T-helper 2 cell treated with Interferon-gamma antibody and Interleukin-4, amounts not matched to agents 5 μg/mL and 100 μg/mL, for 36 hours (primary cell): ENCODE measurements around the gene VGF.
"Not testable (repeated sequence)": the region's sequence is repeated elsewhere in the genome, so short reads cannot be mapped to it uniquely, and the experiment has no call there.

ENCODE experiments used
- DNase-seq: peaks from one replicate; pipeline ENCODE4 v3.0.0; 2021; ENCODE audit warnings: low spot score
- H3K27ac Mint-ChIP-seq: one replicate; pipeline ENCODE4 v1.8.0; 2021; ENCODE audit warnings: mild to moderate bottlenecking, mixed read lengths
- H3K27me3 Mint-ChIP-seq: one replicate; pipeline ENCODE4 v1.8.0; 2021; ENCODE audit warnings: low read depth, mixed read lengths
- H3K36me3 Mint-ChIP-seq: one replicate; pipeline ENCODE4 v1.8.0; 2021; ENCODE audit warnings: low read depth, mixed read lengths
- H3K4me1 Mint-ChIP-seq: one replicate; pipeline ENCODE4 v1.8.0; 2021; ENCODE audit warnings: low read depth, mixed read lengths
- H3K4me3 Mint-ChIP-seq: one replicate; pipeline ENCODE4 v1.8.0; 2022; ENCODE audit warnings: mild to moderate bottlenecking, moderate library complexity, mixed read lengths
- H3K9me3 Mint-ChIP-seq: one replicate; pipeline ENCODE4 v1.8.0; 2021; ENCODE audit warnings: mixed read lengths

VGF gene

GRCh38 chr7:101200504-101200861 is 35.1 kb upstream of the VGF start:
- Mint-ChIP-seq H3K27me3 (peaks cover 35% of the 10 kb centered on the region), H3K9me3 (no peaks in the 10 kb centered on the region), H3K4me1 (peaks cover 6% of the 10 kb centered on the region), H3K36me3 (no peaks in the 10 kb centered on the region), H3K27ac (no peak overlapping the region), H3K4me3 (no peak overlapping the region)
- no peak for DNase-seq

GRCh38 chr7:101199522-101199921 is 34.2 kb upstream of the VGF start:
- not testable (repeated sequence) for H3K36me3 Mint-ChIP-seq, H3K9me3 Mint-ChIP-seq, DNase-seq, H3K27ac Mint-ChIP-seq, H3K4me3 Mint-ChIP-seq, H3K4me1 Mint-ChIP-seq
- peaks cover 38% of the 10 kb centered on the region for H3K27me3 Mint-ChIP-seq

- Mint-ChIP-seq H3K4me1 (peaks cover 3% of the 10 kb centered on the region), H3K36me3 (no peaks in the 10 kb centered on the region), H3K9me3 (no peaks in the 10 kb centered on the region), H3K27me3 (peaks cover 33% of the 10 kb centered on the region), H3K27ac (no peak overlapping the region), H3K4me3 (no peak overlapping the region)
- no peak for DNase-seq
Measured at GRCh38 chr7:101198476-101198875, 33.1 kb upstream of the VGF start.

GRCh38 chr7:101197991-101198390 is 32.6 kb upstream of the VGF start:
- DNase-seq: no peak
- Mint-ChIP-seq H3K27me3 (peaks cover 32% of the 10 kb centered on the region), H3K4me3 (no peak overlapping the region), H3K27ac (no peak overlapping the region), H3K36me3 (no peaks in the 10 kb centered on the region), H3K9me3 (no peaks in the 10 kb centered on the region), H3K4me1 (peaks cover 3% of the 10 kb centered on the region)

GRCh38 chr7:101195884-101196283 is 30.5 kb upstream of the VGF start:
- no peaks in the 10 kb centered on the region for H3K36me3 Mint-ChIP-seq
- H3K4me1 Mint-ChIP-seq: peaks cover 2% of the 10 kb centered on the region
- H3K27me3 Mint-ChIP-seq: peaks cover 15% of the 10 kb centered on the region
- H3K4me3 Mint-ChIP-seq: no peak overlapping the region
- DNase-seq: no peak
- H3K9me3 Mint-ChIP-seq: no peaks in the 10 kb centered on the region
- no peak overlapping the region for H3K27ac Mint-ChIP-seq

- Mint-ChIP-seq H3K9me3 (no peaks in the 10 kb centered on the region), H3K27ac (no peak overlapping the region), H3K36me3 (no peaks in the 10 kb centered on the region), H3K27me3 (peaks cover 11% of the 10 kb centered on the region), H3K4me1 (no peaks in the 10 kb centered on the region), H3K4me3 (no peak overlapping the region)
- no peak for DNase-seq
Measured at GRCh38 chr7:101189109-101189508, 23.7 kb upstream of the VGF start.

GRCh38 chr7:101186844-101187428 is 21.6 kb upstream of the VGF start:
- no peak overlapping the region for H3K27ac Mint-ChIP-seq
- peaks cover 20% of the 10 kb centered on the region for H3K27me3 Mint-ChIP-seq
- no peak overlapping the region for H3K4me3 Mint-ChIP-seq
- H3K36me3 Mint-ChIP-seq: no peaks in the 10 kb centered on the region
- no peak for DNase-seq
- no peaks in the 10 kb centered on the region for H3K9me3 Mint-ChIP-seq
- H3K4me1 Mint-ChIP-seq: peaks cover 2% of the 10 kb centered on the region

- peaks cover 2% of the 10 kb centered on the region for H3K4me1 Mint-ChIP-seq
- DNase-seq: no peak
- no peaks in the 10 kb centered on the region for H3K9me3 Mint-ChIP-seq
- peaks cover 22% of the 10 kb centered on the region for H3K27me3 Mint-ChIP-seq
- no peak overlapping the region for H3K27ac Mint-ChIP-seq
- no peak overlapping the region for H3K4me3 Mint-ChIP-seq
- H3K36me3 Mint-ChIP-seq: no peaks in the 10 kb centered on the region
Measured at GRCh38 chr7:101186194-101186593, 20.8 kb upstream of the VGF start.

- H3K4me1 Mint-ChIP-seq: peaks cover 2% of the 10 kb centered on the region
- H3K36me3 Mint-ChIP-seq: no peaks in the 10 kb centered on the region
- H3K27me3 Mint-ChIP-seq: peaks cover 29% of the 10 kb centered on the region
- H3K4me3 Mint-ChIP-seq: no peak overlapping the region
- H3K27ac Mint-ChIP-seq: no peak overlapping the region
- no peaks in the 10 kb centered on the region for H3K9me3 Mint-ChIP-seq
- no peak for DNase-seq
Measured at GRCh38 chr7:101185258-101185839, 20.0 kb upstream of the VGF start.

- Mint-ChIP-seq H3K36me3 (no peaks in the 10 kb centered on the region), H3K9me3 (no peaks in the 10 kb centered on the region), H3K4me3 (no peak within 1 kb of the TSS), H3K4me1 (peaks cover 3% of the 10 kb centered on the region), H3K27ac (no peak within 1 kb of the TSS), H3K27me3 (peaks cover 67% of the 10 kb centered on the region)
- DNase-seq: no peak
Measured at GRCh38 chr7:101180130-101180755, 14.9 kb upstream of the VGF start, which contains the start of gene NAT16. TSS of gene NAT16 (minus strand) at chr7:101180293. CDS start at chr7:101174807, 5,486 bp downstream.

GRCh38 chr7:101179713-101180112 is 14.3 kb upstream of the VGF start:
- peaks cover 3% of the 10 kb centered on the region for H3K4me1 Mint-ChIP-seq
- no peak overlapping the region for H3K27ac Mint-ChIP-seq
- no peaks in the 10 kb centered on the region for H3K9me3 Mint-ChIP-seq
- no peak overlapping the region for H3K4me3 Mint-ChIP-seq
- no peak for DNase-seq
- no peaks in the 10 kb centered on the region for H3K36me3 Mint-ChIP-seq
- peaks cover 68% of the 10 kb centered on the region for H3K27me3 Mint-ChIP-seq

- no peak for DNase-seq
- Mint-ChIP-seq H3K4me1 (peaks cover 4% of the 10 kb centered on the region), H3K36me3 (no peaks in the 10 kb centered on the region), H3K9me3 (no peaks in the 10 kb centered on the region), H3K27me3 (peaks cover 73% of the 10 kb centered on the region), H3K27ac (no peak overlapping the region), H3K4me3 (no peak overlapping the region)
Measured at GRCh38 chr7:101179117-101179516, 13.7 kb upstream of the VGF start.

GRCh38 chr7:101177644-101178043 is 12.3 kb upstream of the VGF start:
- no peak overlapping the region for H3K27ac Mint-ChIP-seq
- H3K27me3 Mint-ChIP-seq: peaks cover 84% of the 10 kb centered on the region
- DNase-seq: no peak
- H3K36me3 Mint-ChIP-seq: peaks cover 2% of the 10 kb centered on the region
- peaks cover 8% of the 10 kb centered on the region for H3K4me1 Mint-ChIP-seq
- H3K9me3 Mint-ChIP-seq: no peaks in the 10 kb centered on the region
- H3K4me3 Mint-ChIP-seq: no peak overlapping the region

GRCh38 chr7:101175664-101176063 is 10.3 kb upstream of the VGF start:
- H3K27ac Mint-ChIP-seq: no peak overlapping the region
- H3K4me3 Mint-ChIP-seq: no peak overlapping the region
- no peak for DNase-seq
- peaks cover 18% of the 10 kb centered on the region for H3K4me1 Mint-ChIP-seq
- peaks cover 85% of the 10 kb centered on the region for H3K27me3 Mint-ChIP-seq
- no peaks in the 10 kb centered on the region for H3K9me3 Mint-ChIP-seq
- peaks cover 2% of the 10 kb centered on the region for H3K36me3 Mint-ChIP-seq
